ENCODE results near the gene ALG13.

Gene ALG13

GRCh38 chrX:111680988-111681779 is at the start of gene ALG13:
Gene ALG13, plus strand, starts transcription at chrX:111681170. Its CDS starts 49 bp downstream, at chrX:111681219.
- DNase-seq: peak; percentile 79 to 86

- DNase-seq: no peak
Observed at GRCh38 chrX:111634823-111635729, 45.9 kb upstream of the ALG13 start.

DNA sequence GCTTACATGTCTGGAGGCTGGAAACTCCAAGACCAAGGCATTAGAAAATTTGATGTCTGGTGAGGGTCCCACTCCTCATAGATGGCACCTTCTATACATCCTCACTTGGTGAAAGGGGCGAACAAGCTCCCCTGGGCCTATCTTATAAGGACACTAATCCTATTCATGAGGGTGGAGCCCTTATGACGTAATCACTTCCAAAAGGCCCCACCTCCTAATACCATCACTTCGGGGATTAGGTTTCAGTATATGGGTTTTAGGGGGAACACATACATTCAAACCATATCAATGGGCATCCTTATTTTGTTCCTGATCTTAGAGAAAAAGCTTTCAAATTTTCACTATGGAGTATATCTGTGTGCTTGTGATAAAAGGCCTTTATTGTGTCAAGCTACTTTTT is 39.0 kb upstream of the ALG13 start:
- no peak for DNase-seq

DNA sequence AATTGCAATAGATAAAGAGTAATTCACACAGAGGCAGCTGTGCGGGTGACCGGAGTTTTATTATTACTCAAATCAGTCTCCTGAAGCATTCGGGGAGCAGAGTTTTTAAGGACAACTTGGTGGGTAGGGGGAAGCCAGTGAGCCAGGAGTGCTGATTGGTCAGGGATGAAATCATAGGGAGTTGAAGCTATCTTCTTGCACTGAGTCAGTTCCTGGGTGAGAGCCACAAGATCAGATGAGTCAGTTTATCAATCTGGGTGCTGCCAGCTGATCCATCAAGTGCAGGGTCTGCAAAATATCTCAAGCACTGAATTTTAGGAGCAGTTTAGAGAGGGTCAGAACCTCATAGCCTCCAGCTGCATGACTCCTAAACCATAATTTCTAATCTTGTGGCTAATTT is 35.8 kb upstream of the ALG13 start:
- DNase-seq: peak in 1 of 2 experiments; percentile 3

GRCh38 chrX:111645607-111646006 is 35.4 kb upstream of the ALG13 start:
- DNase-seq: no peak

GRCh38 chrX:111646515-111646914 is 34.5 kb upstream of the ALG13 start:
- no peak for DNase-seq

DNA sequence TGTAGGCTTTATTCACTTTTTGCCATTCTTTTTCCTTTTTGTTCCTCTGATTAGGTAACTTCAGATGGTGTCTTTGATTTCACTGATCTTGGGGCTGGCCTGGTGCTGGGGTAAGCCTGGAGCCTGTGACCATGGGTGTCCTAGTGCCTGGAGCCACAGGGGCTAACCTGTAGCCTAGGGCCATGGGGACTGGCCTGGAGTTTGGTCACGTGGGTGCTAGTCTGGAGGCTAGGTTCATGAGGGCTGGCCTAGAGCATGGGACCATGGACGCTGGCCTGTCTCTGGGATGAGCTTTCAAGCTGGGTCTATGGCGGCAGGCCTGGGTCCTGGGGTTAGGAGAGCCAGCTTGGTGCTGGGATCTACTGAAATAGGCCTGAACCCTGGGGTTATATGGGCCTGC is 32.2 kb upstream of the ALG13 start:
- no peak for DNase-seq

GRCh38 chrX:111649638-111650037 is 31.3 kb upstream of the ALG13 start:
- DNase-seq: no peak

- DNase-seq: no peak
Observed at GRCh38 chrX:111650845-111651244, 30.1 kb upstream of the ALG13 start.

DNA sequence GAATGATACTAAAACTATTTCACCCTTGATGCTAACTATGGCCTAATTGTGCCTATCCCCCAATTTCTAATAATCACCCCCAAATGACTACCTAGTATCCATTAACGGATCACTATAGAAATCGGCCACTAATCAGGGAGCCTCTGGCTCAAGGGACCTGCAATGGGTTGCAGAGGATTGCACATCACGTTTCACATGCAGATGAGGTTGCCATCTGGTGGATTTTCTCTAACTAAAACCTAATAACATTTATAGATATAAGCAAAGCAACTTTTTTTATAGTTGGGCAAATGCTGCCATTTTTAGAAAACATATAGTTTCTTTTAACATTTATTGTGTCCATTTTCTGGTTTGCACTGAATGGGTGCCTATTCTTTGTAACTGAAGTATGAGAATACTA is 28.3 kb upstream of the ALG13 start:
- DNase-seq: no peak

DNA sequence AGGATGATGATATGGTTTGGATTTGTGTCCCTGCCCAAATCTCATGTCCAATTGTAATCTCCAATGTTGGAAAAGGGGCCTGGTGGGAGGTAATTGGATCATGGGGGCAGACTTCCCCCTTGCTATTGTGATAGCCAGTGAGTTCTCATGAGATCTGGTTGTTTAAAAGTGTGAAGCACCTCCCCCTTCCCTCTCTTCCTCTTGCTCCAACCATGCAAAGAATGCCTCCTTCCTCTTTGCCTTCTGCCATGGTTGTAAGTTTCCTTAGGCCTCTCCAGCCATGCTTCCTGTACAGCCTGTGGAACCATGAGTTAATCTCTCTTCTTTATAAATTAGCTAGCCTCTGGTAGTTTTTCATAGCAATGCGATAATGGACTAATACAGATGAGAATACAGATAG is 19.7 kb upstream of the ALG13 start:
- DNase-seq: no peak

DNA sequence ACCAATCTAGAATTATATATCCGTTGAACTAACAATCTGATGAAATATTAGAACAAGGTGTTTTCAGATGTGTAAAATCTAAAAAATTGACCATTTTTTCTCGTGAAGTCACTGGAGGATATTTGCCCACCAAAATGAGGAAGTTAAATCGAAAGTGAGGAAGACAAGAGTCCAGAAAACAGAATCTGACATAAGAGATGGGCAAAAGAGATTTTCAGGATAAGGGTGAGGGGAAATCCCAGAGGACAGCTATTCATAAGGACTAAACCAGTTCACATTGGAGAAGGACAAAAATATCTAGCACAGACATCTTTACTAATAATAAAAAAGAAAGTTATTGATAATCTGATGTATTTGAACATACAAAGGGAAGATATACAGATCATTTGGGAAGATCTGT is 18.7 kb upstream of the ALG13 start:
- no peak for DNase-seq

- DNase-seq: no peak
Observed at GRCh38 chrX:111671668-111672067, 9.3 kb upstream of the ALG13 start.

GRCh38 chrX:111687305-111687704 is 6.3 kb downstream of the ALG13 start:
- no peak for DNase-seq

GRCh38 chrX:111695297-111695880 is 14.4 kb downstream of the ALG13 start:
- no peak for DNase-seq

- no peak for DNase-seq
Observed at GRCh38 chrX:111719426-111720210, 38.6 kb downstream of the ALG13 start.

DNA sequence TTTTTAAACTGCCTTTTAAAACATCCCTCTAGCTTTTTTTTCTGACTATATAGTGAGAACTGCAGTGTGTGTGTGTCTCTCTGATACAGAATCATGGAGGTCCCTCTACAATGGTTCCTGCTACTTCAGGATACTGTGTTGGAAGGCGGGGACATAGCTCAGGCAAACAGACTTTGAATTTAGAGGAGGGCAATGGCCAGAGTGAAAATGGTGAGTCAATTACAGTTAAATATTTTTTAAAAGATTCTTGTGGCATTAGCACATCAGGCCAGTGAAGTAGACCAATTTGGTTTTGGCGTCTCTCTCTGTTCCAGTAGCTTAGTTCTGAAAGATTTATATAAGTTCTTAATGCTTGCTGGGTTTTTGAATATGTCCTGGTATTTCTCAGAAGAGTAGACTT is 47.1 kb downstream of the ALG13 start:
- no peak for DNase-seq

- DNase-seq: no peak
Observed at GRCh38 chrX:111731351-111731750, 50.4 kb downstream of the ALG13 start.

- DNase-seq: no peak
Observed at GRCh38 chrX:111736571-111736970, 55.6 kb downstream of the ALG13 start.

DNA sequence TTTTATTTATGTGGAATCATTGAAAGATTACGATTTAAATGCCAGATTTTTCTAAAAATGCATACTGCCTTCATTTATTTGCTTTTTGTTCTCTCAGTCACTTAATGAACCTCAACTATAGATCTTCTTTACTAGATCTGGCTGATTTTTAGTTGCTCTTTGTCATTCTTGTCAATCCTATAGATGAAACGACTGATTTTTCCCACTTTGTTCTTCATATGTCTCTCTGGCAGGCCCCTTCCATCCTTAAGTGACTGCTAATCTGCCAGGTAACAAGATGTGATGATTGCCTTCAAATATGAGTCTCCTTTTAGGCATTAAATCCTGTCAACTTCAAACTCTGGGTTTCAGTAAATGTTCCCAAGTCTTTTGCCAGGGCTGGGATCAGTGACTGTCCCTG is 61.0 kb downstream of the ALG13 start:
- no peak for DNase-seq

DNA sequence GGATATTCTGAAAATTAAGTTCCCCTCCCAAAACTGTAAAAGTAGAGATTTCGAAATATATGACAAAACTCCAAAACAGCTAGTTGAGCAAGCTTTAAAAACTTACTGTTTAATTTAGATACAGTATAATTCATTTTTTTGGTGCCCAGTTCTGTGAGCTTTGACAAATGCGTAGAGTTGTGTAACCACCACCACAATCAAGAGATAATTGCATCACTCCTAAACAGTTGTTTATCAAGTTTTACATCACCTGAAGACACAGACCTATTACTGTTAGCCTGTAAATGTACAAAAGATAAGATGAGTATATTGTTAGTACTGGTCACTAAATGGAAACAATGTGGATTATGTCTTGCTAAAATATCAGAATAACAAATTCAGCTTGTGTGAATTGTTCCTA is 62.3 kb downstream of the ALG13 start:
- DNase-seq: no peak

- DNase-seq: no peak
Observed at GRCh38 chrX:111756486-111756885, 75.5 kb downstream of the ALG13 start.

DNA sequence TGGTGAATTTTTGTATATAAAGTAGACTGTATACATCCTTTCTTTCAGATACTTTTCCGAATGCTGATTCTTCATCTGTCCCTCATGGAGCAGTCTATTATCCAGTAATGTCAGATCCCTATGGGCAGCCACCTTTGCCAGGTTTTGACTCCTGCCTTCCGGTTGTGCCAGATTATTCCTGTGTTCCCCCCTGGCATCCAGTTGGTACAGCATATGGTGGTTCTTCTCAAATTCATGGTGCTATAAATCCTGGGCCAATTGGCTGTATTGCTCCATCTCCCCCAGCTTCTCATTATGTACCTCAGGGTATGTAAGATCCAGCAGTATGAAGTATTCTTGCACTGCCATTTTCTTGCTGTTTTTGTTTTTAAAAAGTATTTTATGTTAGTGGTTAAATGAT is 78.7 kb downstream of the ALG13 start:
- DNase-seq: no peak

Data from activated CD4-positive, alpha-beta T cell treated with anti-CD3 and anti-CD28 coated beads, Interleukin-2, amount 50 U/mL, for 48 hours (primary cell).